Measurements from ENCODE around the gene ZNF277. TPM values are rescaled to one million over a fixed set of nuclear protein-coding genes. Genes with fewer than 3 reads are reported as not detected.

The ZNF277 gene
- total RNA-seq, 4 donors from 2014 or later, result 17.1 to 38.4 (median 29.5) TPM

DNA sequence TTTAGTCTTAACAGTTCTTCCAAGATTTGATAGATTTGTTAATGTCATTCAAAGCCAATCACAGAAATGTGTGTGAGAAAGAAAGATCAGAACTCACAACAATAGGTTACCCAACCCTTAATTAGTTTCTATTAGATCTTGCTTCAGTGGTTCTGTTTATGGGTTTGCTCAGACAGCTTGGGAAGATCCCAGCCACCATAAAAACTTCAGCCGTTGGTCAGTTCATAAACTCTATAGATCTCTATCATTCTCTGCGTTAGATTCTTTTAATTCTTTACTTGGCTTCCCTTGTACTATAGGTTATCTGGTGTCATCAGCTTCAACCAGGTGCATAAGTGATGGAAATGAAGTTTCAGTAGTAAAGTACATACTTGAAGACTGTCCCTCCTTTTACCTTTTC, 54.4 kb downstream of the ZNF277 start:
- Histone ChIP-seq H3K4me1 (peaks cover 0 to 10% (median 0%) of the 10 kb centered on the region in 3 donors), H3K27ac (no peak overlapping the region), H3K36me3 (no peaks in the 10 kb centered on the region), H3K27me3 (no peaks in the 10 kb centered on the region), H3K4me3 (no peak overlapping the region), H3K9me3 (no peaks in the 10 kb centered on the region)
- ATAC-seq, result no peak
- TF ChIP-seq EP300 (IDR thresholded peaks at IDR 0.05), result no peak
- TF ChIP-seq POLR2AphosphoS5 (IDR thresholded peaks at IDR 0.05), result no peak
- TF ChIP-seq, protein P1, sequence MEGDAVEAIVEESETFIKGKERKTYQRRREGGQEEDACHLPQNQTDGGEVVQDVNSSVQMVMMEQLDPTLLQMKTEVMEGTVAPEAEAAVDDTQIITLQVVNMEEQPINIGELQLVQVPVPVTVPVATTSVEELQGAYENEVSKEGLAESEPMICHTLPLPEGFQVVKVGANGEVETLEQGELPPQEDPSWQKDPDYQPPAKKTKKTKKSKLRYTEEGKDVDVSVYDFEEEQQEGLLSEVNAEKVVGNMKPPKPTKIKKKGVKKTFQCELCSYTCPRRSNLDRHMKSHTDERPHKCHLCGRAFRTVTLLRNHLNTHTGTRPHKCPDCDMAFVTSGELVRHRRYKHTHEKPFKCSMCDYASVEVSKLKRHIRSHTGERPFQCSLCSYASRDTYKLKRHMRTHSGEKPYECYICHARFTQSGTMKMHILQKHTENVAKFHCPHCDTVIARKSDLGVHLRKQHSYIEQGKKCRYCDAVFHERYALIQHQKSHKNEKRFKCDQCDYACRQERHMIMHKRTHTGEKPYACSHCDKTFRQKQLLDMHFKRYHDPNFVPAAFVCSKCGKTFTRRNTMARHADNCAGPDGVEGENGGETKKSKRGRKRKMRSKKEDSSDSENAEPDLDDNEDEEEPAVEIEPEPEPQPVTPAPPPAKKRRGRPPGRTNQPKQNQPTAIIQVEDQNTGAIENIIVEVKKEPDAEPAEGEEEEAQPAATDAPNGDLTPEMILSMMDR (IDR thresholded peaks at IDR 0.05), result no peak
- WGBS, 2 donors (ENCODE audit: low coverage in 1 of 2), result 90 to 100% methylated on average over 2 of the region's 2 CpGs

DNA sequence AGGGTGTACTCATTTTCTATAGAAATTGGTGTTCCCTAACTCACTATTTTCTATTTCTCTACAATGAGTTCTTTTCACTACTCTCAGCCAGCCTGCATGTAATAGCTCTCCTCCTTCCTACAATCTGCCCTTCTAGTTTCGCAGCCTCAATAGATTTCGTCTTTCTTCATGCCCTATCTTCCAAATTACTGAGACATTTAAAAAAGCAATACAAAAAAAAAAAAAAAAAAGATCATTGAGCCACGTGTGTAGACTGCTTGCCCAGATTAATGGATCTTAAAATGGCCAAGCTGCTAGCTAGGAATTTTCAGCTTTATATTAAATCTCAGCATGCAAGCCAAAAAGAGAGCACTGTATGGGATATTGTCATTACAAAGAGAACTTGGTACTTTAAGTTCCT, 55.5 kb downstream of the ZNF277 start:
- Histone ChIP-seq H3K4me1 (peaks cover 0 to 13% (median 0%) of the 10 kb centered on the region in 3 donors), H3K4me3 (no peak overlapping the region), H3K27ac (no peak overlapping the region), H3K9me3 (no peaks in the 10 kb centered on the region), H3K27me3 (no peaks in the 10 kb centered on the region), H3K36me3 (no peaks in the 10 kb centered on the region)
- WGBS, 2 donors (ENCODE audit: low coverage in 1 of 2), result 63 to 67% methylated on average over 2 to 3 of the region's 3 CpGs
- TF ChIP-seq POLR2A (IDR thresholded peaks at IDR 0.05) (no peak), POLR2AphosphoS5 (IDR thresholded peaks at IDR 0.05) (no peak), EP300 (IDR thresholded peaks at IDR 0.05) (no peak)
- TF ChIP-seq, protein P1 (IDR thresholded peaks at IDR 0.05), result no peak
- ATAC-seq, result no peak

DNA sequence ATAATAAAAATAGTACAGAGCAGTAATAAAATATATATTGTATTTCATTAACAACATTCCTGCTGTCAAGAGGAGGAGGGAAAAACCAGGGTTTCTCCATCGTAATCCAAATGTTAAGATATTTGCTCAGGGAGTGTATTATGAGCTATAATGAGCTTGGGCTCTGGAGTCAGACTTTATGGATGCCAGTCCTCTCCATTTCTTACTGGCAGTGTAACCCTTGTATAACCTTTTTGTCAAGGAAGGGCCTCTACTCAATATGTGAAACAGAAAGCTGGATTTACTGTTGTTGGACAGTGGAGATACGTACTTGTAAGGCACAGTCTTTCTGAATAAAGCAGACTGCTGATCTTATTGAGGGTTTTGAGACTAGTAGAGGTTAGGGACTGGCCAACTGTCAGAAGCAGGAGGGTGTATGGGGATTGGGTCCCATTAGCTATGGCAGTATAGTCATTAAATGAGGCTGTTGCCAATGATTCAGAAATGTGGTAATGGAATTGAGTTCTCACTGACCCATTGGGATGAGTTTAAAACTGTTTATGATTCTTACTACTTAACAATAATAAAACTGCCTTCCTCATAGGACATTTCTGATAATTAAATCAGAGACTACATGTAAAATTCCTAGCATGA, 56.5 kb downstream of the ZNF277 start:
- no peak for ATAC-seq
- Histone ChIP-seq H3K9me3 (no peaks in the 10 kb centered on the region), H3K27me3 (no peaks in the 10 kb centered on the region), H3K36me3 (no peaks in the 10 kb centered on the region), H3K4me1 (peaks cover 0 to 18% (median 0%) of the 10 kb centered on the region in 3 donors), H3K27ac (no peak overlapping the region), H3K4me3 (no peak overlapping the region)
- WGBS, 2 donors (ENCODE audit: low coverage in 1 of 2), result 41 to 43% methylated on average over 2 of the region's 2 CpGs
- TF ChIP-seq, protein P1 (IDR thresholded peaks at IDR 0.05), result no peak
- TF ChIP-seq POLR2A (IDR thresholded peaks at IDR 0.05) (no peak), EP300 (IDR thresholded peaks at IDR 0.05) (no peak), POLR2AphosphoS5 (IDR thresholded peaks at IDR 0.05) (no peak)

DNA sequence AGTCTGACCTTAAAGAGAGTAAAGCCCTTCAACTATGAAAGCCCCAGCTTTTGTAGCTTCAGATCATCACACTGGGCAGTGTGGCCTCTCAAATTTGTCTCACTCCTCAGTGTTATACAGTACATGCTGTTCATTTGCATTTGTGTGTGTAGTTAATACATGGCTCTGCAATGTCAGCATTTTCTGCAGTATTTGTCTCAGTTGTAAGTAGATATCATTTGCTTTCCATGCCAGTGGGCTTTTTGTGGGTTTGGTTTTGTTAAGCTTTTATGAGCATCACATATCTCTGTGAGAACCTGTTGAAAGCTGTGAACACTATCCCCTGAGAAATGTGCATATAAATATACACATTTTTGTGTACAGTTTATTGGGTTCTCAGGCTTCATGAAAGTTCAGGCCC, 57.0 kb downstream of the ZNF277 start:
- no peak for ATAC-seq
- TF ChIP-seq POLR2AphosphoS5 (IDR thresholded peaks at IDR 0.05) (no peak), POLR2A (IDR thresholded peaks at IDR 0.05) (no peak), EP300 (IDR thresholded peaks at IDR 0.05) (no peak)
- TF ChIP-seq, protein P1 (IDR thresholded peaks at IDR 0.05), result no peak
- no peak overlapping the region for H3K27ac ChIP-seq

DNA sequence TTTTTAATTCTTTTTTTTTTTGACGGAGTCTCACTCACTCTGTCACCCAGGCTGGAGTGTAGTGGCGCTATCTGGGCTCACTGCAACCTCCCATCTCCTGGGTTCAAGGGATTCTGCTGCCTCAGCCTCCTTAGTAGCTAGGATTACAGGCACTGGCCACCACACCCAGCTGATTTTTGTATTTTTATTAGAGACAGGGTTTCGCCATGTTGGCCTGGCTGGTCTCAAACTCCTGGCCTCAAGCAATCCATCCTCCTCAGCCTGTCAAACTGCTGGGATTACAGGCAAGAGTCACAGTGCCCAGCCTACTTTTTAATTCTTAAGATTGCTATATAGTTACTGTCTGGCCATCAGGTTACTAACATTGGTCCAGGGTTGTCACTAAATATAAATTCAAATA, 59.6 kb downstream of the ZNF277 start:
- Histone ChIP-seq H3K36me3 (no peaks in the 10 kb centered on the region), H3K9me3 (no peaks in the 10 kb centered on the region), H3K27ac (no peak overlapping the region), H3K4me1 (peaks cover 0 to 18% (median 0%) of the 10 kb centered on the region in 3 donors), H3K4me3 (no peak overlapping the region), H3K27me3 (no peaks in the 10 kb centered on the region)
- 87 to 92% methylated on average over 2 to 3 of the region's 3 CpGs for WGBS, 2 donors (ENCODE audit: low coverage in 1 of 2)
- ATAC-seq, result no peak
- TF ChIP-seq POLR2A (IDR thresholded peaks at IDR 0.05) (no peak), POLR2AphosphoS5 (IDR thresholded peaks at IDR 0.05) (no peak), EP300 (IDR thresholded peaks at IDR 0.05) (no peak)
- TF ChIP-seq, protein P1 (IDR thresholded peaks at IDR 0.05), result no peak

More for the DNA sequence above, 57.0 kb downstream of the ZNF277 start:
- no peaks in the 10 kb centered on the region for H3K9me3 ChIP-seq
- H3K4me1 ChIP-seq, result peaks cover 0 to 18% (median 0%) of the 10 kb centered on the region in 3 donors
- no peaks in the 10 kb centered on the region for H3K36me3 ChIP-seq
- H3K4me3 ChIP-seq, result no peak overlapping the region
- no peaks in the 10 kb centered on the region for H3K27me3 ChIP-seq
